Testis (tissue), 2 donors: Measurements from ENCODE around the gene COX6B2.

Source experiments
- POLR2A ChIP-seq: fragments of 450-650 bp; IDR thresholded peaks from one replicate; pipeline ENCODE4 v1.6.1; 2017; ENCODE audit warnings: antibody characterized with exemption, mild to moderate bottlenecking, moderate library complexity
- TF ChIP-seq, protein P1 (sequence below), 3 experiments: fragments of 450-650 bp in 2 of 3; fragments of 200-600 bp in 1 of 3; sonication (generic) in 1 of 3; IDR thresholded peaks; one replicate each; pipeline ENCODE4 v1.5.1; 2016 to 2019; ENCODE audit warnings: antibody characterized with exemption in 3 of 3, mild to moderate bottlenecking in 2 of 3, moderate library complexity in 1 of 3

DNA sequence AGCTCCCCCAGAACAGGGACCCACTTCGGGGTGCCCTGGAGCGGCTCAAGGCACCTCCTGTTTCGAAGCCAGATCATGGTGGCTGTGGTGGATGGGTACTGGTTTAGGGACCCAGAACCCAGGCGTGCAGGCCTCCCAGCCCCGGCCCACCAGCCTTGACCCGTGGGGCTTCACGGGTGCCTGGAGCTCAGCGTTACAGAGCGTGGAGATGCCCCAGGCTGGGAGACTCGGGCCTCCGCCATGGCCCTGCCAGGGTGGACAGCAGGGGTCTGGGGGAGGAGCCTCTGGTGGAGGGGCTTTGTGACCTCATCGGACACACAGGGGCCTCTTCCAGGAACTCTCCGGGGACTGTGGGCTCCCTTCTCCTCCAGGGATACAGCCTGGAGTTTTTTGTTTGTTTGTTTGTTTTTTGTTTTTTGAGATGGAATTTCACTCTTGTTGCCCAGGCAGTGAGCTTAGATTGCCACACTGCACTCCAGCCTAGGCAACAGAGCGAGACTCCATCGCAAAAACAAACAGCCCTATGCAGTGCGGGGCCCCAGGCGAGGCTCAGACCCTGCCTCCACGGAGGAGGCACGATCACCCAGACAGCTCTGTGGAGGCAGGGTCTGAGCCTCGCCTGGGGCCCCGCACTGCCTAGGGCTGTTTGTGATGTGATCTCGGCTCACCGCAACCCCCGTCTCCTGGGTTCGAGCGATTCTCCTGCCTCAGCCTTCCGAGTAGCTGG lies 8.6 kb upstream of the COX6B2 start, which contains the start of gene GARIN5B:
- TF ChIP-seq, protein P1, sequence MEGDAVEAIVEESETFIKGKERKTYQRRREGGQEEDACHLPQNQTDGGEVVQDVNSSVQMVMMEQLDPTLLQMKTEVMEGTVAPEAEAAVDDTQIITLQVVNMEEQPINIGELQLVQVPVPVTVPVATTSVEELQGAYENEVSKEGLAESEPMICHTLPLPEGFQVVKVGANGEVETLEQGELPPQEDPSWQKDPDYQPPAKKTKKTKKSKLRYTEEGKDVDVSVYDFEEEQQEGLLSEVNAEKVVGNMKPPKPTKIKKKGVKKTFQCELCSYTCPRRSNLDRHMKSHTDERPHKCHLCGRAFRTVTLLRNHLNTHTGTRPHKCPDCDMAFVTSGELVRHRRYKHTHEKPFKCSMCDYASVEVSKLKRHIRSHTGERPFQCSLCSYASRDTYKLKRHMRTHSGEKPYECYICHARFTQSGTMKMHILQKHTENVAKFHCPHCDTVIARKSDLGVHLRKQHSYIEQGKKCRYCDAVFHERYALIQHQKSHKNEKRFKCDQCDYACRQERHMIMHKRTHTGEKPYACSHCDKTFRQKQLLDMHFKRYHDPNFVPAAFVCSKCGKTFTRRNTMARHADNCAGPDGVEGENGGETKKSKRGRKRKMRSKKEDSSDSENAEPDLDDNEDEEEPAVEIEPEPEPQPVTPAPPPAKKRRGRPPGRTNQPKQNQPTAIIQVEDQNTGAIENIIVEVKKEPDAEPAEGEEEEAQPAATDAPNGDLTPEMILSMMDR (IDR thresholded peaks at IDR 0.05), result no peak
- TF ChIP-seq POLR2A, result no peak
